Endodermal cell (in vitro differentiated cells): ENCODE measurements around the gene BTBD2. TPM values are rescaled to one million over a fixed set of nuclear protein-coding genes. Genes with fewer than 3 reads are reported as not detected.

Experiments used
- DNase-seq: peaks from one replicate; pipeline ENCODE4 v3.0.0-alpha.2; 2017
- H3K27ac ChIP-seq: 2 replicates; pipeline ENCODE4 v1.5.1; 2013; ENCODE audit warnings: mild to moderate bottlenecking, low read depth, low read length, moderate library complexity
- H3K27me3 ChIP-seq: 2 replicates; pipeline ENCODE4 v1.6.1; 2013; ENCODE audit warnings: mild to moderate bottlenecking, low read length, moderate library complexity; ENCODE audit not compliant: insufficient read depth, control insufficient read depth, poor library complexity, severe bottlenecking
- H3K36me3 ChIP-seq: 2 replicates; pipeline ENCODE4 v1.7.0; 2013; ENCODE audit warnings: mild to moderate bottlenecking, low read length, moderate library complexity; ENCODE audit not compliant: control insufficient read depth, insufficient read depth
- H3K4me1 ChIP-seq: one replicate; pipeline ENCODE4 v1.7.0; 2013; ENCODE audit warnings: low read length; ENCODE audit not compliant: control insufficient read depth, insufficient read depth
- H3K4me3 ChIP-seq: 2 replicates; pipeline ENCODE4 v1.5.1; 2013; ENCODE audit warnings: mild to moderate bottlenecking, low read length, moderate library complexity
- H3K9ac ChIP-seq: 2 replicates; pipeline ENCODE4 v1.6.1; 2013; ENCODE audit warnings: mild to moderate bottlenecking, low read length, moderate library complexity; ENCODE audit not compliant: poor library complexity, severe bottlenecking; ENCODE audit errors: extremely low read depth
- H3K9me3 ChIP-seq: 2 replicates; pipeline ENCODE4 v1.6.1; 2013; ENCODE audit warnings: mild to moderate bottlenecking, low read length, moderate library complexity; ENCODE audit not compliant: control insufficient read depth
- H3K27ac Mint-ChIP-seq: 2 replicates; pipeline ENCODE4 v1.8.0; 2020; ENCODE audit warnings: mixed read lengths
- H3K27me3 Mint-ChIP-seq: 2 replicates; pipeline ENCODE4 v1.8.0; 2021; ENCODE audit warnings: mild to moderate bottlenecking, mixed read lengths; ENCODE audit not compliant: insufficient read depth
- H3K36me3 Mint-ChIP-seq: 2 replicates; pipeline ENCODE4 v1.8.0; 2020; ENCODE audit warnings: low read depth, mixed read lengths
- H3K4me1 Mint-ChIP-seq: 2 replicates; pipeline ENCODE4 v1.8.0; 2020; ENCODE audit warnings: mixed read lengths
- H3K4me3 Mint-ChIP-seq: 2 replicates; pipeline ENCODE4 v1.8.0; 2020; ENCODE audit warnings: mild to moderate bottlenecking, moderate library complexity, mixed read lengths
- H3K9me3 Mint-ChIP-seq: 2 replicates; pipeline ENCODE4 v1.8.0; 2020; ENCODE audit warnings: mild to moderate bottlenecking, mixed read lengths
- CTCF ChIP-seq: fragments of 200-600 bp; sonication (generic); conservative IDR thresholded peaks from 2 replicates; pipeline ENCODE4 v1.5.0; 2021; ENCODE audit warnings: antibody characterized with exemption, mild to moderate bottlenecking
- WGBS, 2 experiments: methylation state at CpG; one replicate each; pipeline versions ENCODE4 v1.1.5 to v1.1.7; 2013; ENCODE audit warnings: missing lambda C conversion rate in 2 of 2, mixed read lengths in 1 of 2; ENCODE audit not compliant: insufficient coverage in 1 of 2, insufficient read length in 1 of 2; 5-methylcytosine and 5-hydroxymethylcytosine counted together
- total RNA-seq, 2 donors: library from RNA; stranded (reverse); fragmentation: NEBNext Ultra II Directional in 1 of 2; extraction: Animal tissue kit (Norgen Biotek cat#: 25700) in 1 of 2; gene quantifications; 2 replicates in 1 of 2; 3 replicates in 1 of 2; pipeline ENCODE4 v1.2.1, GENCODE V29; 2021

BTBD2 gene
- total RNA-seq, 2 donors from 2014 or later = 107 to 112 TPM

DNA sequence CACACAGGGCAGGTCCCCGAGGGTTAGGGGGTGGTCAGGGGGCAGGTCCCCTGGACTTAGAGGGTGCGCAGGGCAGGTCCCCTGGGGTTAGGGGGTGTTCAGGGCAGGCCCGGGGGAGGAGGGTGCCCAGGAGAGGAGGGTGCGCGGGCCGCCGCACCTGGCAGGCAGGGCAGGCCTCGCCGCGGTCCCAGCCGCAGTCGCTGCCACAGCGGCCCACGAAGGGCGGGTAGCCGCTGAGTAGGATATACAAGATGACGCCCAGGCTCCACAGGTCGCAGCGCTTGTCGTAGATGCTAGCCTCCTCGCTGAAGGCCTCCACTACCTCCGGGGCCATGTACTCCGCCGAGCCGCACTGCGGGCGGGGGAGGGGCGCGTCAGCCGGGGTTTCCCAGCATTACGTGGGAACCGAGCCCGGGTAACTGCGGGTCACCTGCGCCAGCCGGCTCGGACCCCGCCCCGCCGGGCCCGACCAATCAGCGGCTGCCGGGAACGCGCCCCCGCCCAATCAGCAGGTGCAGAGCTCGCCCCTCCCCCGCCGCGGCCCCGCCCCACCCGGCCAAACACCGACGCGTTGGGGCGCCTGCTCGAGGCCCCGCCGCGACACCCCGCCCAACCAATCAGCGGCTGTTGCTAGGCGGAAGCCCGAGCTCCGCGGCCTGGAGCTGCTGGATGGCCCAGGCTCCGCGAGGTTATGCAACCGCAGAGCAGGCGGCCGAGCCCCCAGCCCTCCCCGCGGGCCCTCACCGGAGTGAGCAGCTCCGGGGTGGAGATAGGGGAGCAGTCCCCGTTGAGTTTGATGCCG lies 26.4 kb upstream of the BTBD2 start:
- H3K4me3 Mint-ChIP-seq = peak overlapping the region; percentile 33
- H3K27me3 Mint-ChIP-seq = no peaks in the 10 kb centered on the region
- peak overlapping the region; percentile 84 for H3K27ac Mint-ChIP-seq
- peaks cover 4% of the 10 kb centered on the region for H3K4me1 ChIP-seq
- peak overlapping the region; percentile 68 for H3K4me3 ChIP-seq
- H3K9ac ChIP-seq = peak overlapping the region; percentile 55
- peak overlapping the region; percentile 61 for H3K27ac ChIP-seq
- no peaks in the 10 kb centered on the region for H3K9me3 ChIP-seq
- peak; percentile 99 for DNase-seq
- H3K36me3 Mint-ChIP-seq = peaks cover 24% of the 10 kb centered on the region
- WGBS, 2 experiments = 24 to 58% methylated on average over 27 to 77 of the region's 77 CpGs
- no peak for TF ChIP-seq CTCF
- H3K9me3 Mint-ChIP-seq = no peaks in the 10 kb centered on the region
- no peaks in the 10 kb centered on the region for H3K4me1 Mint-ChIP-seq
- no peaks in the 10 kb centered on the region for H3K27me3 ChIP-seq
- H3K36me3 ChIP-seq = peaks cover 46% of the 10 kb centered on the region

- peak overlapping the region; percentile 32 for H3K4me3 Mint-ChIP-seq
- no peaks in the 10 kb centered on the region for H3K4me1 Mint-ChIP-seq
- Histone ChIP-seq H3K36me3 (peaks cover 44% of the 10 kb centered on the region), H3K4me1 (peaks cover 4% of the 10 kb centered on the region), H3K9ac (peak overlapping the region; percentile 55), H3K9me3 (no peaks in the 10 kb centered on the region), H3K27ac (no peak overlapping the region), H3K4me3 (peak overlapping the region; percentile 56), H3K27me3 (no peaks in the 10 kb centered on the region)
- H3K27ac Mint-ChIP-seq = peak overlapping the region; percentile 74
- peaks cover 2% of the 10 kb centered on the region for H3K9me3 Mint-ChIP-seq
- H3K27me3 Mint-ChIP-seq = no peaks in the 10 kb centered on the region
- DNase-seq = no peak
- TF ChIP-seq CTCF = no peak
- 89 to 96% methylated on average over 5 to 6 of the region's 6 CpGs for WGBS, 2 experiments
- peaks cover 24% of the 10 kb centered on the region for H3K36me3 Mint-ChIP-seq
Measured at GRCh38 chr19:2041433-2041682, 25.8 kb upstream of the BTBD2 start.

DNA sequence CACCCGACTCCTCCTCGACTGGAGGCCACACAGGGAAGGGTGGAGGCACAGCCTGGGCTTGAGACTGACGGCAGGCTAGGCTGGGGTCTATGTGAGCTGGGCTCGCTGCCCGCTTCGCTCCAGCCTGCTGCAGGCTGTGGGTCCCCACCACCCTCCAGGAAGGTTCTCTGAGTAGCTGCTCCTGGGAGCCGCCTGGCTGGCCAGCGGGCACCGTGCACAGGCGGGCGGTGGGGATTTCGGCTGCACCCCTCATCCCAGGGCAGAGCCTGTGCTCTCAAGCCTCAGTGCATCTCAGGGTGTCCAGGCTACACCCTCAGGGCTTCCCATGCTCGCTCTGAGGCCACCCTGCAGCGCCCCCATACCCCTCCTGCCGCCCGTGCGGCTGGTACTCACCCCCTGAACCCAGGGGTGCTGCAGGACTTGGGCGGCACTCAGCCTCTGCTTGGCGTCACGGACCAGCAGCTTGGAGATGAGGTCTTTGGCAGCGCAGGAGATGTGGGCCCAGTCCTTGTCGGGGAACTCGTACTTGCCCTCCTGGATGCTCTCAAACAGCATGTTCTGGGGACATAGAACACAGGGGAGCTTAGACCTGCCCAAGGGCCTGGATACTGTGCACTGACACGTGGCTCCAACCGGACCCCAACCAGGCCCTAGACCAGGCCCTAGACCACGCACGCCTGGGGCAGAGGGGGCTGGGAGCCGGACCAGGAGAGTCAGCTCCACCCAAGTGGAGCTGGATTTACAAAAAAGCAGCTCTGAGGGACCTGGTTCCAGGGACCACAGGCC lies 25.3 kb upstream of the BTBD2 start:
- no peak overlapping the region for H3K4me3 ChIP-seq
- TF ChIP-seq CTCF = no peak
- H3K36me3 Mint-ChIP-seq = peaks cover 24% of the 10 kb centered on the region
- WGBS, 2 experiments = 94 to 95% methylated on average over 19 to 28 of the region's 28 CpGs
- H3K36me3 ChIP-seq = peaks cover 41% of the 10 kb centered on the region
- no peaks in the 10 kb centered on the region for H3K27me3 Mint-ChIP-seq
- peak overlapping the region; percentile 32 for H3K4me3 Mint-ChIP-seq
- no peak overlapping the region for H3K9ac ChIP-seq
- H3K27me3 ChIP-seq = no peaks in the 10 kb centered on the region
- H3K4me1 Mint-ChIP-seq = no peaks in the 10 kb centered on the region
- H3K9me3 Mint-ChIP-seq = peaks cover 6% of the 10 kb centered on the region
- H3K4me1 ChIP-seq = peaks cover 4% of the 10 kb centered on the region
- H3K9me3 ChIP-seq = no peaks in the 10 kb centered on the region
- DNase-seq = no peak
- H3K27ac Mint-ChIP-seq = peak overlapping the region; percentile 74
- H3K27ac ChIP-seq = no peak overlapping the region
